Measurements from ENCODE around the gene CDC42BPA. TPM values are rescaled to one million over a fixed set of nuclear protein-coding genes. Genes with fewer than 3 reads are reported as not detected.

Gene CDC42BPA
- total and polyA plus RNA-seq, 2 of the 13 experiments (the other 11 are each of a cell fraction or from before 2014, with no cell fraction given) = 6.5 to 16.0 TPM

DNA sequence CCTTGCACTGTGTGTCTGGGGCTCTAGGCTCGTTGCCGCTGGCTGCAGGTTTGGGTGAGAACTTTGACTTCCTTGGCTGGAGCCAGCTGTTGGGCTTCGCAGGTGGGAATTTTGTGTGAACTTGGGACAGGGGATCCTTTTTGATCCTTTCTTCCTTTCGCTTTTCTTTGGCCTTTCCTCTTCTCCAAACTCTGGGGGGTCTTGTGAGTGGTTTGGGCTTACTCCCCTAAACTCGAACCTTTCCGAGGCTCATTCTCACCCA, 377.6 kb downstream of the CDC42BPA start:
- Histone ChIP-seq H3K4me1 (ENCODE audit: insufficient read depth, low read length) (peaks cover 67% of the 10 kb centered on the region), H3K27me3 (ENCODE audit: control insufficient read depth in 1 of 2, insufficient read depth in 2 of 2, low read length in 2 of 2) (no peaks in the 10 kb centered on the region; a peak in 1 of 5 replicates), H3K4me2 (ENCODE audit: low read depth, low read length) (peak overlapping the region; percentile 94), H2AFZ (ENCODE audit: low read length) (no peak overlapping the region), H4K20me1 (ENCODE audit: insufficient read depth, low read length) (peaks cover 8% of the 10 kb centered on the region; the same call in 1 of the 2 replicates), H3K9me3 (ENCODE audit: low read length) (no peaks in the 10 kb centered on the region), H3K9ac (ENCODE audit: insufficient read depth, low read depth, low read length) (peak overlapping the region; percentile 86), H3K4me3 (replicated peaks in 1 of 3; ENCODE audit: insufficient read depth in 1 of 3, low read depth in 2 of 3, low read length in 3 of 3) (peak overlapping the region; percentile 72 to 83 (median 77)), H3K36me3 (replicated peaks in 1 of 2; ENCODE audit: control insufficient read depth in 1 of 2, insufficient read depth in 2 of 2, low read length in 2 of 2) (no peaks in the 10 kb centered on the region), H3K79me2 (ENCODE audit: insufficient read depth, low read length) (peaks cover 50% of the 10 kb centered on the region), H3K27ac (ENCODE audit: extremely low read length, insufficient read depth, low read length) (peak overlapping the region; percentile 79)
- intact Hi-C loops (cut with micrococcal nuclease; ENCODE audit: unreplicated experiment) = no loop called here
- ATAC-seq (no peak), FAIRE-seq (no peak), DNase-seq (ENCODE audit: low spot score) (no peak)
- in situ Hi-C loops (cut with HindIII; ENCODE audit: extremely low pct_ligation_motif_present, low pct_unique_long_range_greater_than_20kb) = no loop called here
- BruUV-seq (replicated peaks) = no TSS peak
- CTCF ChIA-PET (ENCODE audit: low intra/inter-chr PET ratio, low total read pairs) = no interaction called here
- POLR2A ChIA-PET = interaction anchor here (0.9 to 3.2 kb wide), 4 partner anchors 8 to 34 kb away, joined by 3 to 35 read pairs (median 15); no protein-coding TSS in a partner anchor
- WGBS (ENCODE audit: low lambda C conversion rate) = 10% methylated on average over 6 of the region's 6 CpGs
- TF ChIP-seq HOXA9 (CRISPR knock-in tag; IDR thresholded peaks at IDR 0.05; ENCODE audit: borderline replicate concordance) (no peak), MTA1 (CRISPR knock-in tag; IDR thresholded peaks at IDR 0.05; ENCODE audit: borderline replicate concordance) (no peak), SALL2 (CRISPR knock-in tag; IDR thresholded peaks at IDR 0.05) (no peak), BCL6 (CRISPR knock-in tag; IDR thresholded peaks at IDR 0.05) (0 out of 2 replicates have a peak, but pooled peaks have one; percentile 4), RXRB (CRISPR knock-in tag; IDR thresholded peaks at IDR 0.05; ENCODE audit: borderline replicate concordance) (no peak), KMT2B (CRISPR knock-in tag; IDR thresholded peaks at IDR 0.05) (no peak), KAT7 (CRISPR knock-in tag; IDR thresholded peaks at IDR 0.05; ENCODE audit: borderline replicate concordance) (no peak), ZFP1 (CRISPR knock-in tag; IDR thresholded peaks at IDR 0.05) (no peak), ZFP62 (CRISPR knock-in tag; IDR thresholded peaks at IDR 0.05) (no peak), CCDC6 (CRISPR knock-in tag; IDR thresholded peaks at IDR 0.05) (no peak), ZSCAN12 (CRISPR knock-in tag; IDR thresholded peaks at IDR 0.05) (no peak), POLR2AphosphoS2 (IDR thresholded peaks at IDR 0.05; ENCODE audit: low read depth, low read length) (no peak), ZNF501 (CRISPR knock-in tag; IDR thresholded peaks at IDR 0.05) (no peak), HES4 (CRISPR knock-in tag; IDR thresholded peaks at IDR 0.05; ENCODE audit: borderline replicate concordance) (0 out of 2 replicates have a peak, but pooled peaks have one; percentile 10), CBFB (CRISPR knock-in tag; IDR thresholded peaks at IDR 0.05) (no peak), SP140L (CRISPR knock-in tag; IDR thresholded peaks at IDR 0.05; ENCODE audit: borderline replicate concordance) (no peak), PHB2 (IDR thresholded peaks at IDR 0.05; ENCODE audit: partially characterized antibody) (no peak), NFRKB (IDR thresholded peaks at IDR 0.05) (no peak), JUNB (CRISPR knock-in tag; IDR thresholded peaks at IDR 0.05; ENCODE audit: borderline replicate concordance) (no peak)
- TF ChIP-seq, protein P1, sequence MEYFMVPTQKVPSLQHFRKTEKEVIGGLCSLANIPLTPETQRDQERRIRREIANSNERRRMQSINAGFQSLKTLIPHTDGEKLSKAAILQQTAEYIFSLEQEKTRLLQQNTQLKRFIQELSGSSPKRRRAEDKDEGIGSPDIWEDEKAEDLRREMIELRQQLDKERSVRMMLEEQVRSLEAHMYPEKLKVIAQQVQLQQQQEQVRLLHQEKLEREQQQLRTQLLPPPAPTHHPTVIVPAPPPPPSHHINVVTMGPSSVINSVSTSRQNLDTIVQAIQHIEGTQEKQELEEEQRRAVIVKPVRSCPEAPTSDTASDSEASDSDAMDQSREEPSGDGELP (IDR thresholded peaks at IDR 0.05; ENCODE audit: borderline replicate concordance, low read depth) = peak; percentile 35; the same call in 1 of the 2 replicates
- TF ChIP-seq, protein P2, sequence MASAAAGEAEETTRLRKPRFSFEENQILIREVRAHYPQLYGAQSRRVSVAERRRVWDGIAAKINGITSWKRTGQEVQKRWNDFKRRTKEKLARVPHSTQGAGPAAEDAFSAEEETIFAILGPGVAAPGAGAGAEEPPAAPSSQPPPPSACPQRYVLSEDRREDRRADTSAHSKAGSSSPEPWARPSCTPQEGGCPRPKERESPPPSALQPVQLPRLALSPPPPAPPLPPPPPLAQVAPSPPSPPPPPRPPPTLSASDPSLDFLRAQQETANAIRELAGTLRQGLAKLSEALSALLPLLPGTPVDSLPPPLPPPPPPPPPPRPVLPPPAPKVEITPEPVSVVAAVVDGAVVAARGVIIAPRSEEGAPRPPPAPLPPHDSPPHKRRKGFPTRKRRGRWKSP (CRISPR knock-in tag; IDR thresholded peaks at IDR 0.05) = no peak
- TF ChIP-seq, protein P3, sequence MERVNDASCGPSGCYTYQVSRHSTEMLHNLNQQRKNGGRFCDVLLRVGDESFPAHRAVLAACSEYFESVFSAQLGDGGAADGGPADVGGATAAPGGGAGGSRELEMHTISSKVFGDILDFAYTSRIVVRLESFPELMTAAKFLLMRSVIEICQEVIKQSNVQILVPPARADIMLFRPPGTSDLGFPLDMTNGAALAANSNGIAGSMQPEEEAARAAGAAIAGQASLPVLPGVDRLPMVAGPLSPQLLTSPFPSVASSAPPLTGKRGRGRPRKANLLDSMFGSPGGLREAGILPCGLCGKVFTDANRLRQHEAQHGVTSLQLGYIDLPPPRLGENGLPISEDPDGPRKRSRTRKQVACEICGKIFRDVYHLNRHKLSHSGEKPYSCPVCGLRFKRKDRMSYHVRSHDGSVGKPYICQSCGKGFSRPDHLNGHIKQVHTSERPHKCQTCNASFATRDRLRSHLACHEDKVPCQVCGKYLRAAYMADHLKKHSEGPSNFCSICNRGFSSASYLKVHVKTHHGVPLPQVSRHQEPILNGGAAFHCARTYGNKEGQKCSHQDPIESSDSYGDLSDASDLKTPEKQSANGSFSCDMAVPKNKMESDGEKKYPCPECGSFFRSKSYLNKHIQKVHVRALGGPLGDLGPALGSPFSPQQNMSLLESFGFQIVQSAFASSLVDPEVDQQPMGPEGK (CRISPR knock-in tag; IDR thresholded peaks at IDR 0.05) = no peak
- TF ChIP-seq, protein P4, sequence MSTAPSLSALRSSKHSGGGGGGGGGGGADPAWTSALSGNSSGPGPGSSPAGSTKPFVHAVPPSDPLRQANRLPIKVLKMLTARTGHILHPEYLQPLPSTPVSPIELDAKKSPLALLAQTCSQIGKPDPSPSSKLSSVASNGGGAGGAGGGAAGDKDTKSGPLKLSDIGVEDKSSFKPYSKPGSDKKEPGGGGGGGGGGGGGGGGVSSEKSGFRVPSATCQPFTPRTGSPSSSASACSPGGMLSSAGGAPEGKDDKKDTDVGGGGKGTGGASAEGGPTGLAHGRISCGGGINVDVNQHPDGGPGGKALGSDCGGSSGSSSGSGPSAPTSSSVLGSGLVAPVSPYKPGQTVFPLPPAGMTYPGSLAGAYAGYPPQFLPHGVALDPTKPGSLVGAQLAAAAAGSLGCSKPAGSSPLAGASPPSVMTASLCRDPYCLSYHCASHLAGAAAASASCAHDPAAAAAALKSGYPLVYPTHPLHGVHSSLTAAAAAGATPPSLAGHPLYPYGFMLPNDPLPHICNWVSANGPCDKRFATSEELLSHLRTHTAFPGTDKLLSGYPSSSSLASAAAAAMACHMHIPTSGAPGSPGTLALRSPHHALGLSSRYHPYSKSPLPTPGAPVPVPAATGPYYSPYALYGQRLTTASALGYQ (CRISPR knock-in tag; IDR thresholded peaks at IDR 0.05) = no peak
